GDM1 (cell line): ENCODE measurements around the gene PRKRIP1.
"Not testable (repeated sequence)": the region's sequence is repeated elsewhere in the genome, so short reads cannot be mapped to it uniquely, and the experiment has no call there.

ENCODE experiments used
- DNase-seq: peaks from one replicate; lab custom pipeline; 2025; lab: John Stamatoyannopoulos, UW

PRKRIP1 gene

DNA sequence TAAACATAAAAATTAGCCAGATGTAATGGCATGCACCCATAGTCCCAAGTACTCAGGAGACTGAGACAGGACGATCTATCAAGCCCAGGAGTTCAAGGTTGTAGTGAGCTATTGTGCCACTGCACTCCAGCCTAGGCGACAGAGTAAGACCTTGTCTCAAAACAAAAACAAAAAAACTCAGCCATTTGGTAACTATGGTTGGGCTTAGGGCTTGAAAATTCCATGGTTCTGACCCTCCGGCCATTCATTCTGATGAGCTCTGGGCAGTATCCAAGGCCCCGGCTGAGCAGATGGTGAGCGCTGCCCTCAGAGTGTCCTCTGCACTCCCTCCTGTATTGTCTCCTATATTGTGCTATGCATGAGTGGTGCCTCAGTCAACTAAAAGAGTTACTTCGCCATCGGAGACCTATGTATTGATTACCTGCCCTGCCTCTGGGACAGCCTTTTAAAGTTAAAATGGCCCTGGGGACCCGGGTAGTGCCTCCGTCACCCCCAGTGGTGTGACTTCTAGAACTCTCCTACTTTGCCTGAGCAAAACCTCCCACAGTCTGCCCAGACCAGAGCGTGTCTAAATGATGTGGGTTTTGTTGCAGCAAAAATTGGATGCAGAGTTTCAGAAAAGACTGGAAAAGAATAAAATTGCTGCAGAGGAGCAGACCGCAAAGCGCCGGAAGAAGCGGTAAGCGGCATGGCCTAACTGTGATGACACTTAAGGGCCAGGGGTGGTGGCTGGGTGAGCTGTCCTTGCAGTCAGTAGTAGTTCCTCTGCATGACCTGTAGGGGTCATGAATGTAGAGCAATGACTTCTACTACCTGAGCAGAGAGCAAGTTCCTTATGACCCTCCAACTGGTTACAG, 8.1 kb downstream of the PRKRIP1 start:
- DNase-seq = peak; percentile 59

DNA sequence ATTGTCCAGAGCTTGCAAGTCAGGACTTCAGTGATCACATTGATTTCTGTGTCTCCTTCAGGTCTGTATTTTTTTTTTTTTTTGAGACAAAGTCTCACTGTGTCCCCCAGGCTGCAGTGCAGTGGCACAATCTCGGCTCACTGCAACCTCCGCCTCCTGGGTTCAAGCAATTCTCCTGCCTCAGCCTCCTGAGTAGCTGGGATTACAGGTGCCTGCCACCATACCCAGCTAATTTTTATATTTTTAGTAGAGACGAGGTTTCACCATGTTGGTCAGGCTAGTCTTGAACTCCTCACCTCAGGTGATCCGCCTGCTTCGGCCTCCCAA, 8.7 kb downstream of the PRKRIP1 start:
- DNase-seq = not testable (repeated sequence)

DNA sequence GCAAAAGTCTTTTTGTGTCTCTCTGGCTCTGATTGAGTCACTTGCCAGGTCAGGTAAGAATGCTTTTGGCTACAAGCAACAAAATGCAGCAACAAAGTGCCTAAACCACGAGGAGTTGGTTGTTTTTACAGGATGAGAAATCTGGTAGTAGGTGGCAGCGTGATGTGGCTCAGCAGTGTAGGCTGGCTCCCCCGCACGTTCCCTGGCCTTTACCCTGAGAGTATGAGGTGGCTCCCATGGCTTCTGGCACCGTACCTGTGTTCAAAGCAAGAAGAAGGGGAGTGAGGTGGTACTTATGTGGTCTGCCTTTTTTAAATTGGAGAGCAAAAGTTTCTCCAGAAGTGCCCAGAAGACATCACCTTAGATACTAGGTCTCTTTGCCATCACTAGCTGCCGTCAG, 11.7 kb downstream of the PRKRIP1 start:
- no peak for DNase-seq

DNA sequence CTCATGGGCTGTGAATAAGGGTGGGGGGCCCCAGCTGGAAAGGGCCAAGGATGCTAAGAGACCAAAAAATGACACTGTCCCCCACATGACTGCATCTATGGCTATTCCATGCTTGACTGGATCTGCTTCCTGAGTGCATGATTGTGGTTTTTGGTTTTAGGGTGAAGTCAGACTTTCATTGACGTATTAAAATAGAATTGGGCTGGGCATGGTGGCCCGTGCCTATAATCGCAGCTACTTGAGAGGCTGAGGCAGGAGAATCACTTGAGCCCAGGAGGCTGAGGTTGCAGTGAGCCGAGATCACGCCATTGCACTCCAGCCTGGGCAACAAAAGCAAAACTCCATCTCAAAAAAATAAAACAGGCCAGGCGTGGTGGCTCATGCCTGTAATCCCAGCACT, 12.4 kb downstream of the PRKRIP1 start:
- DNase-seq = not testable (repeated sequence)

DNA sequence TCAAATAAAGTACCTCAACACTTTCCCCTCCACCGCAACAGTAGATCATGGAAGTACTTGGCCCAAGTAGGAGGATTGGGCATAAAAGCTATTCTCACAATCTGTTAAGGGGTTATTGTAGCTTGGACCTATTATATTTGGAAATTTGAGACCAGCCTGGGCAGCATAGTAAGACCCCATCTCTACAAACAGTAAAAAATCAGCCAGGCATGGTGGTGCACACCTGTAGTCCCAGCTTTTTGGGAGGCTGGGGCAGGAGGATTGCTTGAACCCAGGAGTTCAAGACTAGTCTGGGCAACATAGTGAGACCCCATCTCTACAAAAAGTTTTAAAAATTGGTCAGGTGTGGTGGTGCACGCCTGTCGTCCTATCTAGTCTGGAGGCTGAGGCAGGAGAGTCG, 13.2 kb downstream of the PRKRIP1 start:
- no peak for DNase-seq

DNA sequence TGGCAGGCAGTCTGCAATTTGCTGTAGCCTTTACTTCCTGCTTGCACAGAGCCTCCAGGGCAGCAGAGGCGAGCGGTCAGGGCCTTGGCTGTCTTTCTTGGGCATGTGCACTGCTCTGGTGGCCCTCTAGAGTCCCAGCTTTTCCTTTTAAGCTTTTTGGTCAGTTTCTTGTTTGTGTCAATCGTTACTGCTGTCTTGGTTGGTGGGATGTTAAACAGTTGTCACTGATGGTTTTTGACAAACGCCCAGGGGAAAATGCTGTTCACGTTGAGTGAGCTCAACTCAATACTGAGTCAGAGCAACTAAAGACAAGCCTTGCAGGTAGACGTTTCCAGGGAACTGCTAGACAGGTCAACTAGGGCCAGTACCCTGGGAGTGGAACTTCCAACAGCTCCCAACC, 14.0 kb downstream of the PRKRIP1 start:
- DNase-seq = no peak

DNA sequence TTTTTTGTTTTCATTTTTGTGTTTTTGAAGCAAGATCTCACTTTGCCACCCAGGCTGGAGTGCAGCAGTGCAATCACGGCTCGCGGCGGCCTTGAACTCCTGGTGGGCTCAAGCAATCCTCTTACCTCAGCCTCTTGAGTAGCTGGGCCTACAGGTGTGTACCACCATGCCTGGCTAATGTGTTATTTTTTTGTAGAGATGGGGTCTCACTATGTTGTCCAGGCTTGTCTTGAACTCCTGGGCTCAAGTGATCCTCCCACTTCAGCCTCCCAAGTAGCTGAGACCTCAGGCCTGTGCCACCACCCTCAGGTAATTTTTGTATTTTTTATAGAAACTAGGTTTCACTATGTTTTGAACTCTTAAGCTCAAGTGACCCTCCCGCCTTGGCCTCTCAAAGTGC, 14.8 kb downstream of the PRKRIP1 start:
- DNase-seq = no peak

DNA sequence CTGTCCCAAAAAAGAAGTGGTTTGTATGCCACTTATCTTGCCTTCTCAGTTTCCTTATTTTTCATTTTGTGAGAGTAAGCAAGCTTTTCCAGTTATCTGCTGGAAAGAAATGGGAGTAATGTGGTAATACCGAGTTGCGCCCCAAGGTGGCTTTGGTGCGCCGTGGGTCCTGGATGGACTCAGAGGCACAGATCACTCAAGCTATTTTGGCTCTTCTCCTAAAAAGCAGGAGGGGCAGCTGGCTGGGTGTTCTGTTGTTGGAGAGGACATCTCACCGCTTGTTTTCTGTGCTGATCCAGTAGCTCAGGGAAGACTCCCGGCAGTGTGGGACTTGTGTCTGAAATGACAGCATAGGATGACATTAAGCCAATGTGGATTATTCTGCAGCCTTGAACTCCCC, 16.4 kb downstream of the PRKRIP1 start:
- DNase-seq = peak; percentile 36

DNA sequence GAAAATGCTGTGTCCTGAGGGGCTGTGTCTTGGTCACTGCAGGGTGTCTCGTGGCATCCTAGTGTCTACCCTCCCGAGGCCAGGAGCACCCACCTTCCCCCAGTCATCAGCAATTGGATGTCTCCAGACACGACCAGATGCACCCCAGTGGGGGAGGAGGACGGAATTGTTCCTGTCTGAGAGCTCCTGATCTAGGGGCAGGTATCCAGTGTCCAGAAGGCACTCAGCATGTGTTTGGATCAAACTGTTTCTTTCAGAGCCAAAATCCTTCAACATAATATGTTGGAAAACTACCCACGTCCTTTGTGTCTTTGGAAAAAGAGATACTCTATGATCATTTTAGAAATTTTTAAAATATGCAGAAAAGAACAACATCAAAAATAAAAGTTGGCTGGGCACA, 16.9 kb downstream of the PRKRIP1 start:
- DNase-seq = no peak

DNA sequence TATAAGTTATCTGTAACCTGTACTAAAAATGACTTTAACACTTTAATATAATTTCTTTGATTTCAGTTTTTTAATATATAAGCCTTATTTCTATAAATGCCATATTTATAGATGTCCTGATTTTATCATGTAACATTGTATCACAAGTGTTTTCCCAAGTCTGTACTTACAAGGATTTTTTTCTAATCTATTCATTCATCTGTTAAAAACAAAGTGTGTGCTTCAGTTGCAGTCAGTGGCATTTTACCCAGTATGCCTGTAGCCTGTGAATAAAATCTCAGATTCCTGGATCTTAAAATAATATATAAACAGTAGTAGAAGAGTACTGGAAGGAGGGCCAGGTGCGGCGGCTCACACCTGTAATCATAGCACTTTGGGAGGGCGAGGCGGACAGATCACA, 17.4 kb downstream of the PRKRIP1 start:
- DNase-seq = no peak

DNA sequence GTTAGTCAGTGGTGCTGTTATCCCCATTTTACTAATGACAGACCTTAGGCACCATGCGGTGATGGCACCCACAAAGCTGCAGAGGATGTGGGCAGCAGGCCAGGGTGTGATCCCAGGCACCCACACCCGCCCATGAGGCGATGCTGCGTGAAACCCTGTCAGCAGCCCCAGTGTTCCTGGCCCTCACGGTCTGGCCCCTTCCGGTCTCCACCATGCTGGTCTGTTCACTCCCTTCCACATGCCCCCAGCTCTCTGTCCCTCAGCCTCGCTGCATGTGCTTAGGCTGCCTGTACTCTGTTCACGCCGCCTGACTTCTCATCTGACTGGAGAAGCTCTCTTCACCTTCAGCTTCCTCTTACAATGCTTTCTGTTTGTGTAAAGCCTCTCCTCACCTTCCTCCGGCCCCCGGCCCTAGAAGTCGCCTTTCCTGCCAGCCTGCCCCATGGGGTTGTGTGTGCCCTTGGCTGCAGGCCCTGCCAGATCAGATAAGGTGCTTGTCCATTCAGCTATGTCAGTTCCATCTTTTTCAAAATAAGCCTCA, 19.6 kb downstream of the PRKRIP1 start:
- DNase-seq = no peak

DNA sequence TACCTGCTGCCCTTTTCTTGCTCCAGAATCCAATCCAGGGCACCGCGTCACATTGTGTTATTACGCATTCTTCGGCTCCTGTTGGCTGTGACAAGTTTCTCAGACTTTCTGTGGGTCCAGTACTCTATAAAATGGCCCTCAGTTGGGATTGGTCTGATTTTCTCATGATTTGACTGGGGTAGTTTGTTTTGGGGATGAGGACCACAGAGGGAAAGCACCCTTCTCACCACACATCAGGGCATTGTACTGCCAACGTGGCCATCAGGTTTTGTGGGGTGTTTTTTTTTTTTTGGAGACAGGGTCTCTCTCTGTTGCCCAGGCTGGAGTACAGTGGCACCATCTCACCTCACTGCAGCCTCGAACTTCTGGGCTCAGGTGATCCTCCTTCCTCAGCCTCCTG, 20.2 kb downstream of the PRKRIP1 start:
- DNase-seq = no peak

DNA sequence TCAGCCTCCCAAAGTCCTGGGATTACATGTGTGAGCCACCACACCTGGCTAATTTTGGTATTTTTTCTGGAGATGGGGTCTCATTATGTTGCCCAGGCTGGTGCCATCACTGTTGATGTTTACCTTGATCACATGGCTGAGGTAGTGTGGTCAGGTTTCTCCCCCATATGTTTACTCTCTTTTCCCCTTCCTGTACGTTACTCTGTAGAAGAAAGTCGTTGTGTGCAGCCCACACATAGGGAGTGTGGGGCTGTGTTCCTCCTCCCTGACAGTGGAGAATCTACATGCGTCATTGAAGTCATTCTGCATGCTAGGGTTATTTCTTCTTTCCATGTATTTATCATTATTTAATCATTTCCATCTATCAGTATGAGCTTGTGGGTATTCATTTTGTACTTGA, 20.9 kb downstream of the PRKRIP1 start:
- no peak for DNase-seq

DNA sequence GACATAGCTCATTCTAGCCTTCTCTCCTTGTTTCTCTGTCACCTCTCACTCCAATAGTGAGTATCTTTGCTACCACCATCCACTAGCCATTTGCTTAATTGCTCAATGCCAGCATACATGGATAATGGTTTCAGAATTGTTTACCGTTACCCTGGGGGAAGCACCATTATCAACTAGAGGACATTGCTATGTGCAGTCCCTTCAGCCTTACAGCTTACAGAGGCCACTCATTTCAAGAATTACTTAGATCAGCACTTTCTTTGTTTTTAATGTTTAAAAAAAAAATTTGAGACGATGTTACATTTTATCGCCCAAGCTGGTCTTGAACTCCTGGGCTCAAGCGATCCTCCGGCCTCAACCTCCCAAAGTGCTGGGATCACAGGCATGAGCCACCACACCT, 22.4 kb downstream of the PRKRIP1 start:
- DNase-seq = no peak

DNA sequence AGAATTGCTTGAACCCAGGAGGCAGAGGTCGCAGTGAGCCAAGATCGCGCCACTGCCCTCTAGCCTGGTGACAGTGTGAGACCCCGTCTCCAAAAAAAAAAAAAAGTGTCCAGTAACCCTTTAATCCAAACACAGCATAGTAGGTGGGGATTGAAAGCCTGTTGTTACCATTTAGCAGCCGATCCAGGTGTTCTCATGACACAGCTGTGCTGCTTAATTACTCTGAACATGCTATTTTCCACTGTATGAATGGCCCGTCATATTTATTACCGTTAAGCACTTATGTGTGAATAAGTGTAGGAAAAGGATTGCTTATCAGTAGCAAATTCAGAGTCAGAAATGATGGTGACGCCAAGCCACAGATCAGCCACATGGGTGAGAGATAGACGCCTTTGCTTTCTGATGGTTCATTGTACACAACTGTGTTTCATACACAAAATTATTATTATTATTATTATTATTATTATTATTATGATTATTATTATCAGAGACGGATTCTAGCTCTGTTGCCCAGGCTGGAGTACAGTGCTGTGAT, 25.6 kb downstream of the PRKRIP1 start:
- no peak for DNase-seq

DNA sequence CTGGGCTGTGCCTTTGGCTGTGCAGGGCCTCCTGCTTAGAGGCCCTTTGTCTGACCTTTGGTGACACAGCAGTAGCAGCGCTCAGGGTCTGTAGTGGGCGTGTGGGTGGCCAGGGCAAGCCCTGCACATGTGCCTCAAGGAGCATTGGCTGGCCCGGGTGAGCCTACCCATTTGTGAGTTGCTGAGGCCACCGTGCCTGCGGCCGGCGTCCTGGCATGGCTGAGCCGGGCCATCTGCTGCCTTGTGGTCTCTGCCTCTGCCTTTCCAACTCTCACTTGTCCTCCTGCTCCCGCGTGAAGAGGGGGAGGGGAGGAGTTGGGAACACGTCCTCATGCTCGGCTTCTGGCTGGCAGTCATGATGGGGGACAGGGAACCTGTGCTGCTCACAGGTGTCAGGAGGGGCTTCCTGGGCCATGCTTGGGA, 28.0 kb downstream of the PRKRIP1 start:
- no peak for DNase-seq

DNA sequence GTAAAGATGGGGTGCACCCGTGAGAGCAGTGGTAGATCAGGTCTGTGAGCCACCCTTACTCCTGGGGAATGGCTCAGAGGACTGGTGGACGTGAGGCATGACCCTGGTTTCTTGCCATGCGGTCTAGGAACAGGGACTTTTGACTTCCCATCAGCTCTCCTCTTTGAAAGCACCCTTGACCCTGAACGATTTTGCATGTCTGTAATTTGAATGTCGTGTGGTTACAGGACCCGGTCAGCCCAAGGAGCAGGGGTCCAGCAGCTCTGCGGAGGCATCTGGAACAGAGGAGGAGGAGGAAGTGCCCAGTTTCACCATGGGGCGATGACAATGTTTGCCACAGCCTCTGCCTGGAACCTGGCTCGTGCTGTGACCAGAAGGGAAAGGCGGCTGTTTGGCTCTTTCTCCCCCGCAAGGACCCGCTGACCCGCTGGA, 28.6 kb downstream of the PRKRIP1 start:
- DNase-seq = no peak

DNA sequence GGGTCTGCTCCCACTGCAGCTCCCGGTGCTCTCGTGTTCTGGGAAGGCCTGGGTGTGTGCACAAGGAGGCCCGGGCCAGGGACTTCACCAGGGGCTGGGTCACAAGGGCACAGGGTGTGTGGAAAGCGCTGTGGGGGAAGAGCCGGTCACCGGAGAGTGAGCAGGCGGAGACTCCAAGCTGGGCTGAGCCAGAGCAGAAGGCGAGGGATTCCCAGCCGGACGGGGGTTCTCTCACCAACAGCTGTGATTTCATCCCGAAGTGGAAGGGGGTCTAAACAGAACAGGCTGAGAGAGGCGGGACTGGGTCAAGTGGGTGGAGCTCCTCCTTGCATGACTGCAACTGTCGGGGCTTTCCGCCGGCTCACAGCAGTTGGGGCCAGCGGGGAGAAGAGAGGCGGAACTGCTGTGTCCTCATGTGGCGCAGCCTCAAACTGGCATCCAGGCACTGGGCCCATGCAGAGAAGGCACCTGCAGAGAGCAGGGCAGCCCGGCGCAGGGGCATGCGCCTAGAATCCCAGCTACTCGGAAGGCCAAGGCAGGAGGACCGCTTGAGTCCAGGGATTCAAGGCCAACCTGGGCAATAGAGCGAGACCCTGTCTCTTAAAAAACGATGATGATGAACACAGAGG, 29.6 kb downstream of the PRKRIP1 start:
- DNase-seq = peak; percentile 21

DNA sequence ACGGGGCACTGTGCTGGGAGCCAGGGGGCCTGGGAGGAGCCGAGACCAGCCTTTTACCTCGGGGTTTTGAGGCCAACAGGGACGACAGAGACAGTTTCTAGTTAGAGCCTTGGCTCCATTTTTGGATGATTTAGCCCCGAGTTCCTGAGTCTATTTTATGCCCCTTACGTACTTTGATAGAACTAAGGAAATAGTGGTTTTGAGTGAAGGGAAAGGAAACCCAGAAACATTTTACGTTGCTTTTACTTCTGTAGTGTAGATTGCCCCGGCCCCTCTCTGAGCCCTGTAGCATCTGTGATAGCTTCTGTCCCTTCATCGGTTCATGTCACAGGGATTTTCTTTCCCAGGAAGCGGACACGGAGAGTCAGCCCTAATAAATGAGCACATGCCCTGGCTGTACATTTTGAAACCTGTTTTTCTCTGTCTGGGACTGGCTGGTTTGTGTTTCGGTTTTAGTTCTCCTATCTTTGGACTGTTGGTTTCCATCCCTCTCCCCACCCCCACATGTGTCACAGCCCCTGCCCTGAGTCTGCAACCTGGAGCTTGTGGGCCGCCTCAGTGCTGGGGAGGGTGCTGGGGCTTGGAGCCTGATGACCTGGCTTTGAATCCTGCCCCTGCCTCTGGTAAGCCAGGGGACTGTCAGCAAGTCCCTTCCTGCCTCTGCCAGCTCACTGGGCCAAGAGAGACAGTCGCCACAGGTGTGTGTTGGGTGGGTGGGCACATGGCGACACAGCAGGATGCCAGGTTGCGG, 30.3 kb downstream of the PRKRIP1 start:
- DNase-seq = peak; percentile 67

DNA sequence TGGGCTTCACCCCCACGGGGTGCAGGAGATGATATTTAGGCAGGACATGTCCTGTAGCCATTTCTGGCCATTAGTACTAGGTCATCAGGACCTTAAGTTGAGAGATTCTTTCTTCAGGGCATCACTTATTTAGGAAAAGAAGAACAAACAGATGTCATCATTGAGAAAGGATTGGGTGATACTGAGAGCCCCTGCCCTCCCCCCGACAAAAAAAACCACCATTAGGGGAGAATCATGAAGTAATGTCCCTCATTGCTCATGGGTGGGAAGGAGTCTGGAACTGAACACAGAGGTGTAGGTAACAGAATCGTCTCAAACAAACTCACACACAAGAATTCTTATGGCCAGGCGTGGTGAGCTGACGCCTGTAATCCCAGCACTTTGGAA, 30.8 kb downstream of the PRKRIP1 start:
- DNase-seq = no peak

DNA sequence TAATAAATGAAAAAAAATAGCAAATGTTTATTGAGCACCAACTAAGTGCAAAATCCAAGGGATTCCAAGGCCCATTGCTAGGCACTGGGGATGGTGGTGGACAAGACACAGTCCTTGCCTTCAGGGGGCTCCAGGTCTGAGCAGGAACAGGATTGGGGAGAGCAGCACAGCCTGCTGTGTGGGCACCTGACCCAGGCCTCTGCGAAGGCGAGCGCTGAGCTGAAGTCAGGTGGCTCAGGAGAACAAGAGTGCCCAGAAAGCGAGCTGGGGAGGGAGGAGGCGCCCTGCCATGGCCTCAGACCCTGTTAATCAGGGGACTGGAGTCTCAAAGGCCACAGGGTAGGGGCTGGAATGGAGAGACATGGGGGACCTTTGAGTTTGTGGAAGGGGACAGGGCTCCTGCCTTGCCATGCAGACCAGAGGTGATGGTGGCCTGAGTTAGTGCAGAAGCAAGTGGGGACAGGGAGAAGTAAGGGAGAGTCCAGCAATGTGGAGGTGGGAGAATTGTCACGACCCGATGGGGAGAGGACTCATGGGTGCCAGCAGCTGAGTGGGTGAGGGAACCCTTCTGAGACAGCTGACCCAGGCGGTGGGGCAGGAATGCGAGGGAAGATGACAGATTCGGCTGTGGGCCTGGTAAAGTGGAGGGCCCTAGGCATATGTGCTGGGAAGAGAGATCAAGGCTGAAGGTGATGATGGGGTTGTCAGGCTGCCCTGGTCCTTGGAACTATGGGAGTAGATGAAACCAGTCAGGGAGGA, 33.2 kb downstream of the PRKRIP1 start:
- no peak for DNase-seq
